MM.1S (cell line): ENCODE data around the gene TMEM101.
A peak's percentile ranks its signal among the peaks of the same experiment; 100 is the strongest.

Experiments
- DNase-seq: peaks from one replicate; pipeline ENCODE4 v3.0.0-alpha.2; 2015
- H2AFZ ChIP-seq: fragments of 300-600 bp; sonication (generic); 2 replicates; pipeline ENCODE4 v1.6.0; 2016; ENCODE audit warnings: antibody characterized with exemption, low read length
- H3F3A ChIP-seq: fragments of 300-600 bp; sonication (generic); 2 replicates; pipeline ENCODE4 v1.6.1; 2016; ENCODE audit warnings: mild to moderate bottlenecking, antibody characterized with exemption, low read length, moderate library complexity, mixed read lengths; ENCODE audit not compliant: insufficient read depth
- H3K27ac ChIP-seq: fragments of 300-600 bp; sonication (generic); 2 replicates; pipeline ENCODE4 v1.5.1; 2016; ENCODE audit warnings: mild to moderate bottlenecking, low read length
- H3K27me3 ChIP-seq: fragments of 300-600 bp; sonication (generic); replicated peaks from 2 replicates; pipeline ENCODE4 v1.6.0; 2016; ENCODE audit warnings: low read length; ENCODE audit not compliant: insufficient read depth
- H3K36me3 ChIP-seq: fragments of 300-600 bp; sonication (generic); replicated peaks from 2 replicates; pipeline ENCODE4 v1.6.1; 2016; ENCODE audit warnings: mild to moderate bottlenecking, low read length, mixed read lengths; ENCODE audit not compliant: insufficient read depth
- H3K4me1 ChIP-seq: fragments of 300-600 bp; sonication (generic); 2 replicates; pipeline ENCODE4 v1.6.1; 2016; ENCODE audit warnings: low read length, mixed read lengths
- H3K4me2 ChIP-seq: fragments of 300-600 bp; sonication (generic); 2 replicates; pipeline ENCODE4 v1.6.0; 2016; ENCODE audit warnings: low read depth, low read length
- H3K4me3 ChIP-seq: fragments of 300-600 bp; sonication (generic); 2 replicates; pipeline ENCODE4 v1.5.1; 2016; ENCODE audit warnings: low read length, mixed read lengths
- H3K79me2 ChIP-seq: fragments of 300-600 bp; sonication (generic); 2 replicates; pipeline ENCODE4 v1.6.1; 2016; ENCODE audit warnings: mixed run types, low read length, mixed read lengths
- H3K9ac ChIP-seq: fragments of 300-600 bp; sonication (generic); 2 replicates; pipeline ENCODE4 v1.6.1; 2016; ENCODE audit warnings: low read length, mixed read lengths
- H3K9me2 ChIP-seq: fragments of 300-600 bp; sonication (generic); replicated peaks from 2 replicates; pipeline ENCODE4 v1.6.1; 2016; ENCODE audit warnings: mild to moderate bottlenecking, low read length, mixed read lengths; ENCODE audit not compliant: insufficient read depth
- H3K9me3 ChIP-seq: fragments of 300-600 bp; sonication (generic); replicated peaks from 2 replicates; pipeline ENCODE4 v1.6.1; 2016; ENCODE audit warnings: mild to moderate bottlenecking, low read length, mixed read lengths; ENCODE audit not compliant: insufficient read depth
- H4K20me1 ChIP-seq: fragments of 300-600 bp; sonication (generic); 2 replicates; pipeline ENCODE4 v1.6.1; 2016; ENCODE audit warnings: mild to moderate bottlenecking, low read length, moderate library complexity, mixed read lengths; ENCODE audit not compliant: insufficient read depth
- CTCF ChIP-seq: fragments of 300-600 bp; sonication (generic); IDR thresholded peaks from 2 replicates; pipeline ENCODE4 v1.5.1; 2016; ENCODE audit warnings: antibody characterized with exemption, low read length, mixed read lengths
- EZH2 ChIP-seq: fragments of 300-600 bp; sonication (generic); optimal IDR thresholded peaks from 2 replicates; pipeline ENCODE3; 2017; ENCODE audit warnings: low read depth, mild to moderate bottlenecking, antibody characterized with exemption, low read length, mixed read lengths
- EZH2phosphoT487 ChIP-seq: fragments of 300-600 bp; sonication (generic); IDR thresholded peaks from 2 replicates; pipeline ENCODE4 v1.6.1; 2018; ENCODE audit warnings: antibody characterized with exemption, low read length

The TMEM101 gene

GRCh38 chr17:44004761-44005526 is 9.8 kb downstream of the TMEM101 start:
- 0 out of 2 replicates have a peak, but pooled peaks cover 2% of the 10 kb centered on the region for H3K79me2 ChIP-seq
- no peak for DNase-seq
- H3F3A ChIP-seq, result 0 out of 2 replicates have a peak, but pooled peaks cover 3% of the 10 kb centered on the region
- no peak overlapping the region for H3K27ac ChIP-seq
- no peak overlapping the region for H3K9ac ChIP-seq
- no peak for TF ChIP-seq EZH2phosphoT487
- peaks cover 24% of the 10 kb centered on the region for H3K27me3 ChIP-seq
- peak overlapping the region; percentile 95; the same call in 1 of the 2 replicates for H3K4me2 ChIP-seq
- no peaks in the 10 kb centered on the region for H4K20me1 ChIP-seq
- H3K4me1 ChIP-seq, result peaks cover 13% of the 10 kb centered on the region; the same call in 1 of the 2 replicates
- no peaks in the 10 kb centered on the region for H3K9me3 ChIP-seq
- no peaks in the 10 kb centered on the region for H3K9me2 ChIP-seq
- no peak overlapping the region for H3K4me3 ChIP-seq
- no peaks in the 10 kb centered on the region for H3K36me3 ChIP-seq
- H2AFZ ChIP-seq, result no peak overlapping the region

DNA sequence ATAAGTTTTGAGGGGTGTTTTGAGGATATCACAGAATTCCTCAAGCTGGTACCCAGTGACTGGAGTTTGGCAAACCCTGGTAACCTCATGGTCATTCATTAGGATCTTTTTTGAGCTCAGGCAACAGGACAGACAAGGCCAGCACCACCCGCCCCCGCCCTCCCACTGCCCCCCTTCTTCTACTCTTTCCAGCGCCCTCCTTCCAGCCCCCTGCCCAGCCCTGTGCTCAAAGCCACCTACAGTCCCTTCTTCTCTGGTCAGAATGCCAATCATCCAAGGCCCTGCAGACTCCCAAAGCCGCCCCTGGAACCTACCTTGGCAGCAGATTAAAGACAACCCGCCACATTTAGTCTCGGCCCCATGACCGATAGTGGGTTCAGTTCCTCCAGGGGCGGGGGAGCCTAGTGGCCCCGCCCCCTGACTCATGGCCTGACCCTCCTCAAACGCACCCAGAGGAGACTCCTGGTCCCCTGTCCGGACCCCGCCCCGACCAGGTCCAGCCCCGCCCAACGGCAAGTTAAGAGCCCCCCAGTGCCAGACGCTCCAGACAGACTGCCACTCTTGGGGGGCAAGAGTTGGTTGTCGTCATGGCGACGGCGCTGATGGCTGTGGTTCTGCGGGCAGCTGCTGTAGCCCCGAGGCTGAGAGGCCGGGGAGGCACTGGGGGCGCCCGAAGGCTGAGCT is 10.5 kb downstream of the TMEM101 start, which contains the start of gene NAGS:
TSS of gene NAGS (plus strand) at position 546 of the 684 bp plus-strand sequence. CDS start at position 588, 42 bp downstream.
- Histone ChIP-seq H3K27ac (no peak within 1 kb of the TSS), H3K4me3 (no peak within 1 kb of the TSS; the same call in 1 of the 2 replicates)
- DNase-seq, result no peak

GRCh38 chr17:44002141-44002848 is 12.5 kb downstream of the TMEM101 start:
- Histone ChIP-seq H3K4me2 (no peak overlapping the region), H4K20me1 (no peaks in the 10 kb centered on the region), H3K27me3 (peaks cover 24% of the 10 kb centered on the region), H3K36me3 (no peaks in the 10 kb centered on the region), H3K4me1 (0 out of 2 replicates have a peak, but pooled peaks cover 6% of the 10 kb centered on the region), H3K9ac (no peak overlapping the region), H3K79me2 (no peaks in the 10 kb centered on the region), H3K9me3 (no peaks in the 10 kb centered on the region), H3K27ac (no peak overlapping the region), H2AFZ (no peak overlapping the region), H3K9me2 (no peaks in the 10 kb centered on the region), H3F3A (0 out of 2 replicates have a peak, but pooled peaks cover 3% of the 10 kb centered on the region), H3K4me3 (no peak overlapping the region)
- TF ChIP-seq EZH2 (no peak), CTCF (no peak), EZH2phosphoT487 (no peak)
- no peak for DNase-seq

More for the DNA sequence above, 10.5 kb downstream of the TMEM101 start, which contains the start of gene NAGS:
- no peaks in the 10 kb centered on the region for H3K79me2 ChIP-seq
- H3K27me3 ChIP-seq, result peaks cover 24% of the 10 kb centered on the region
- no peaks in the 10 kb centered on the region for H3K36me3 ChIP-seq
- no peaks in the 10 kb centered on the region for H4K20me1 ChIP-seq
- no peaks in the 10 kb centered on the region for H3K9me3 ChIP-seq
- no peak within 1 kb of the TSS for H2AFZ ChIP-seq
- H3K4me1 ChIP-seq, result peaks cover 13% of the 10 kb centered on the region; the same call in 1 of the 2 replicates
- peak within 1 kb of the TSS; percentile 95; the same call in 1 of the 2 replicates for H3K4me2 ChIP-seq
- TF ChIP-seq CTCF, result no peak
- H3K9me2 ChIP-seq, result no peaks in the 10 kb centered on the region
- no peak within 1 kb of the TSS for H3K9ac ChIP-seq
- 0 out of 2 replicates have a peak, but pooled peaks cover 3% of the 10 kb centered on the region for H3F3A ChIP-seq
